OCI-LY3 (cell line): ENCODE data around the gene PUM1.

Source experiments
- H2AFZ ChIP-seq: fragments of 200-600, 300-600 bp; shearing (Covaris generic); 2 replicates; pipeline ENCODE4 v1.6.0; 2014; ENCODE audit warnings: antibody characterized with exemption, low read depth, low read length
- H3K27ac ChIP-seq: fragments of 200-600, 300-600 bp; sonication (generic); 2 replicates; pipeline ENCODE4 v1.5.1; 2014; ENCODE audit warnings: mild to moderate bottlenecking, low read length, moderate library complexity, mixed read lengths
- H3K27me3 ChIP-seq: fragments of 200-600, 300-600 bp; sonication (generic); 2 replicates; pipeline ENCODE4 v1.6.1; 2014; ENCODE audit warnings: low read depth, low read length, mixed read lengths
- H3K36me3 ChIP-seq: fragments of 200-600, 300-600 bp; sonication (generic); replicated peaks from 2 replicates; pipeline ENCODE3; 2014; ENCODE audit warnings: low read depth, low read length, mixed read lengths
- H3K4me1 ChIP-seq: fragments of 300-600, 200-600 bp; sonication (generic); 2 replicates; pipeline ENCODE4 v1.6.1; 2014; ENCODE audit warnings: low read length, mixed read lengths
- H3K4me2 ChIP-seq: fragments of 200-600, 300-600 bp; sonication (generic); 2 replicates; pipeline ENCODE4 v1.6.1; 2014; ENCODE audit warnings: low read length, mixed read lengths
- H3K4me3 ChIP-seq: fragments of 300-600, 200-600 bp; sonication (generic); 2 replicates; pipeline ENCODE4 v1.5.1; 2014; ENCODE audit warnings: antibody characterized with exemption, mild to moderate bottlenecking, low read length, moderate library complexity
- H3K79me2 ChIP-seq: fragments of 300-600, 200-600 bp; shearing (Covaris generic); 2 replicates; pipeline ENCODE4 v1.6.1; 2014; ENCODE audit warnings: mild to moderate bottlenecking, low read length, mixed read lengths
- H3K9ac ChIP-seq: fragments of 300-600, 200-600 bp; shearing (Covaris generic); 2 replicates; pipeline ENCODE4 v1.6.0; 2014; ENCODE audit warnings: mild to moderate bottlenecking, low read length, moderate library complexity
- H3K9me3 ChIP-seq: fragments of 200-600, 300-600 bp; shearing (Covaris generic); 2 replicates; pipeline ENCODE4 v1.6.1; 2014; ENCODE audit warnings: low read length, mixed read lengths; ENCODE audit not compliant: insufficient read depth
- H4K20me1 ChIP-seq: fragments of 200-600, 300-600 bp; sonication (generic); 2 replicates; pipeline ENCODE4 v1.6.1; 2016; ENCODE audit warnings: low read length, mixed read lengths; ENCODE audit not compliant: insufficient read depth
- EZH2phosphoT487 ChIP-seq: fragments of 200-600 bp; shearing (Covaris generic); IDR thresholded peaks from 2 replicates; pipeline ENCODE4 v1.6.1; 2018; ENCODE audit warnings: antibody characterized with exemption, mixed run types, low read depth
- TF ChIP-seq, protein P1 (sequence below): fragments of 200-600, 300-600 bp; sonication (generic); IDR thresholded peaks from 2 replicates; pipeline ENCODE4 v1.5.1; 2014; ENCODE audit warnings: antibody characterized with exemption, low read length, low read depth

PUM1 gene

DNA sequence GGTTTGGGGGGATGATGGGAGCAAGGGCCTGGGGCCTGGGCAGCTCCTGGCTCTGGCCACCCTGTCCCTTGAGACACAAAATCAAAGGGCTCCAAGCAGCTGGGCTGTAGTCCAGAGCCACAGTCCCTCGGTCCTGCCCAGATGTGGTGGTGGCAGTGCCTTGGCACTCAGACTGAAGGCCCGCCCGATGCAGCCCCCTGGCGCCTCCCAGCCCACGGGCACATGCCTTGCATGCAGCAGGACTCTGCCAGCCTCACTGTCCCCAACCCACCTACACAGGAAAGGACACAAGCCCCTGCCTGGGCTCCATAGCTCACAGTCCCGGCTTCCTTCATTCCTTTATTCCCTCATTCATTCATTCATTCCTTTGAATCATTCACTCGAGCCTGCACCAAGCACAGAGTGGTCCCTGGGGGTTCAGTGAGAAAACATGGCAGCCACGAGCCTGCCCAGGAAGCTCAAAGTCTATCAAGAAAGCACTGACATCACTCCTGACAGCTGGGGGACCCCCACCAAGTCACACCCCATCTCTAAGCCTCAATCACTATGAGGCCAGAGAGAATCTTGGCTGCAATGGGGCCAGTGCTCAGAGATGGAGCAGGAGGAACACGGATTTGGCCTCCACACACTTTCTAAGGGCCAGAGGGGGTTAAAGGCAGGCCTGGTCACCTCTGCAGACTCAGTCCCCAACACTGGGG is 162.8 kb downstream of the PUM1 start:
- no peaks in the 10 kb centered on the region for H3K36me3 ChIP-seq
- peaks cover 9% of the 10 kb centered on the region for H3K27me3 ChIP-seq
- no peak overlapping the region for H3K4me3 ChIP-seq
- H3K79me2 ChIP-seq: no peaks in the 10 kb centered on the region
- H3K9ac ChIP-seq: no peak overlapping the region
- no peak overlapping the region for H3K4me2 ChIP-seq
- no peak overlapping the region for H3K27ac ChIP-seq
- H4K20me1 ChIP-seq: no peaks in the 10 kb centered on the region
- TF ChIP-seq, protein P1, sequence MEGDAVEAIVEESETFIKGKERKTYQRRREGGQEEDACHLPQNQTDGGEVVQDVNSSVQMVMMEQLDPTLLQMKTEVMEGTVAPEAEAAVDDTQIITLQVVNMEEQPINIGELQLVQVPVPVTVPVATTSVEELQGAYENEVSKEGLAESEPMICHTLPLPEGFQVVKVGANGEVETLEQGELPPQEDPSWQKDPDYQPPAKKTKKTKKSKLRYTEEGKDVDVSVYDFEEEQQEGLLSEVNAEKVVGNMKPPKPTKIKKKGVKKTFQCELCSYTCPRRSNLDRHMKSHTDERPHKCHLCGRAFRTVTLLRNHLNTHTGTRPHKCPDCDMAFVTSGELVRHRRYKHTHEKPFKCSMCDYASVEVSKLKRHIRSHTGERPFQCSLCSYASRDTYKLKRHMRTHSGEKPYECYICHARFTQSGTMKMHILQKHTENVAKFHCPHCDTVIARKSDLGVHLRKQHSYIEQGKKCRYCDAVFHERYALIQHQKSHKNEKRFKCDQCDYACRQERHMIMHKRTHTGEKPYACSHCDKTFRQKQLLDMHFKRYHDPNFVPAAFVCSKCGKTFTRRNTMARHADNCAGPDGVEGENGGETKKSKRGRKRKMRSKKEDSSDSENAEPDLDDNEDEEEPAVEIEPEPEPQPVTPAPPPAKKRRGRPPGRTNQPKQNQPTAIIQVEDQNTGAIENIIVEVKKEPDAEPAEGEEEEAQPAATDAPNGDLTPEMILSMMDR: no peak
- TF ChIP-seq EZH2phosphoT487: no peak
- no peaks in the 10 kb centered on the region for H3K9me3 ChIP-seq
- H3K4me1 ChIP-seq: no peaks in the 10 kb centered on the region
- no peak overlapping the region for H2AFZ ChIP-seq

DNA sequence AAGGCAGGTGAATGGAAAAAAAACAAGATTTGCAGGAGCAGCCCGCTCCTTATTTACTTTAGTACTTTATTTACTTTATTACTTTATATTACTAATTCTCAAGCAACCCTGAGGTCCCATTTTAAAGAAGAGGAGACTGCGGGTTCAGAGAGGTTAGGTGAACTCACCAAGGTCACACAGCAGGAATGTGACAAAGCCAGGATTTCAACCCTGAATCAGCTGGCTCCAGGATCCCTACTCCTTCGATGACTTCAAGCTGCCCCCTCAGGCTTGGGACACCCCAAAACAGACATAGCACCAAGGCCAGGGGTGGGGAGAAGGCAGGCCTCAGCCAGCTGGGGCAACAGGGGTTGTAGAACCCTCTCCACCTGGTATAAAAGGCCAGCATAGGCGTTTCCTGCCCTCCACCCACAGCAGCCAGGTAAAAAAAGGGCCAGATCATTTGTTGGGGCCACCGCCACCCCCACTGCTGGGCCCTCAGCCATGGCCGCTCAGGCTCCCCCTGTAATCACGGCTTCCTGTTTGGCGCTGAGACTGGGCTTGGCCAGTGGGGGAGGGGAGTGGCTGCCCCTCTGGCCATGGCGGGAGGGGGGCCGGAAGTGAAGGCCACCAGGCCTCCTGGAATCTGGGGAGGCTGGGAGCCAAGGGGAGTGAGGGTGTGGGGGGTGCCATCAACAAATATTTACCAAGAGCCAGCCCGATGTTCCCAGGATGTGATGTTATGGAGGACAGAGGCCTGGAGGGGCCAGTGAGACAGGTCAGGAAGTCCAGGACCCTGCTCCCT is 163.5 kb downstream of the PUM1 start:
- Histone ChIP-seq H3K4me1 (no peaks in the 10 kb centered on the region), H4K20me1 (no peaks in the 10 kb centered on the region), H3K27ac (no peak overlapping the region), H3K36me3 (no peaks in the 10 kb centered on the region), H3K9ac (no peak overlapping the region), H3K4me3 (no peak overlapping the region), H2AFZ (no peak overlapping the region), H3K27me3 (peaks cover 4% of the 10 kb centered on the region; the same call in 1 of the 2 replicates), H3K9me3 (no peaks in the 10 kb centered on the region), H3K4me2 (no peak overlapping the region), H3K79me2 (no peaks in the 10 kb centered on the region)
- TF ChIP-seq, protein P1: no peak
- no peak for TF ChIP-seq EZH2phosphoT487

DNA sequence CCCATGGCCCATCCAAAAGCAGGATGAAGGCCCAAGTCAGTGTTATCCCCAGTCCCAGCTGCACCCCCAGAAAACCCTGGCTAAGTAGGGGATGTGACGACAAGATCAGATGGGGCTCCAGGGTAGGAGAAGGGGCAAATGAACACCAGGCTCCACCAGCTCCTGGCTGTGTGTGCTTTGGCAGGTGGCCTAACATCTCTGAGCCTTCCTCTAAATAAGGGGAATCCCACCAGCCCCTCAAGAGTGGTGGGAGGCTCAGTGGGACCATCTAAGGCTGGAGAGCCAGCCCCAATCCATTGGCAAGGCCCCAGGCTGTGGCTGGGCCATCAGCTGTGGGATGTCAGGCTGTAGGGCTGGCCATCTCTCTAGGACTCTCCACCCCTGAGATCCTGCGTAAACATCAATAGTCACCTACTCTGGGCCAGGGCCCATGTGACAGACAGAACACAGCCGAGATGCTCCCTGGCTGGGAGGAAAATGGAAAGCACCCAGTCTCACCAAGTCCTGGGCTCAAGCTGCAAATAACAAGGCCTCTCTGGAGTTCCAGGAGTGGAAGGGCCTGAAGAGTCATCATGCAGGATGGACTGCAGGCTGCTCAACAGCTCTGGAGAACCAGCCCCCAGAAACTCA is 164.5 kb downstream of the PUM1 start:
- Histone ChIP-seq H3K36me3 (no peaks in the 10 kb centered on the region), H2AFZ (no peak overlapping the region), H3K27me3 (peaks cover 4% of the 10 kb centered on the region; the same call in 1 of the 2 replicates), H3K79me2 (no peaks in the 10 kb centered on the region), H3K9me3 (no peaks in the 10 kb centered on the region), H3K9ac (no peak overlapping the region), H3K4me3 (no peak overlapping the region), H4K20me1 (no peaks in the 10 kb centered on the region), H3K27ac (no peak overlapping the region), H3K4me2 (no peak overlapping the region), H3K4me1 (no peaks in the 10 kb centered on the region)
- TF ChIP-seq EZH2phosphoT487: no peak
- TF ChIP-seq, protein P1: no peak

DNA sequence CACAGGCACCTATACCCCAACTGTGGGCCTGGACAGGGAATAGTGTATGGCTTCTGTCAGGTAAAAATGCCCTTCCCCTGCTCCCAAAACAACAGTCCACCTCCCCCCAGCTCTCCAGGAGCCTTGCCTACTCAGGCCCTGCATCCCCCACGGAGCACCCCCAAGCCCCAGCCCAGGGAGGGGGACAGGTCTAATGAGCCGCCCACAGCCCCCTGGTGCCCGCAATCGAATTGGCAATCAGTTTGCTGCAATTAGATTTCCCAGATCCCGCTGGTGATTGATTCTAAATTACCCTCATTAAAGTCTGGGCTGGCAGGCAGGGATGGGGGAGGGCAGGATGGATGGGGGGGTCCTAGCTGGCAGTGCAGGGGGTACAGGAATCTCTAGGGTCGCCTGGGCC is 165.0 kb downstream of the PUM1 start:
- Histone ChIP-seq H3K27me3 (peaks cover 4% of the 10 kb centered on the region; the same call in 1 of the 2 replicates), H3K79me2 (no peaks in the 10 kb centered on the region), H3K4me3 (no peak overlapping the region), H3K4me1 (no peaks in the 10 kb centered on the region), H3K27ac (no peak overlapping the region), H3K36me3 (no peaks in the 10 kb centered on the region), H2AFZ (no peak overlapping the region), H4K20me1 (no peaks in the 10 kb centered on the region), H3K9ac (no peak overlapping the region), H3K4me2 (no peak overlapping the region), H3K9me3 (no peaks in the 10 kb centered on the region)
- no peak for TF ChIP-seq EZH2phosphoT487
- TF ChIP-seq, protein P1: no peak
